A549 treated with dexamethasone at 1 μM for 4 hours (cell line): ENCODE data around the gene USF1. TPM values are rescaled to one million over a fixed set of nuclear protein-coding genes. Genes with fewer than 3 reads are reported as not detected.

Source experiments
- total RNA-seq: library from RNA; stranded (reverse); fragments of 200-300 nt; extraction: Qiagen RNA extraction; gene quantifications from 5 replicates; pipeline ENCODE4 v1.2.3, GENCODE V29; 2022

The USF1 gene, protein sequence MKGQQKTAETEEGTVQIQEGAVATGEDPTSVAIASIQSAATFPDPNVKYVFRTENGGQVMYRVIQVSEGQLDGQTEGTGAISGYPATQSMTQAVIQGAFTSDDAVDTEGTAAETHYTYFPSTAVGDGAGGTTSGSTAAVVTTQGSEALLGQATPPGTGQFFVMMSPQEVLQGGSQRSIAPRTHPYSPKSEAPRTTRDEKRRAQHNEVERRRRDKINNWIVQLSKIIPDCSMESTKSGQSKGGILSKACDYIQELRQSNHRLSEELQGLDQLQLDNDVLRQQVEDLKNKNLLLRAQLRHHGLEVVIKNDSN
- 46.5 to 54.5 TPM (median 50.7 TPM) in 5 replicates for total RNA-seq

GRCh38 chr1:161045736-161046604, at the start of gene USF1:
USF1 (minus strand) TSS chr1:161045977; CDS start chr1:161043275, 2,702 bp downstream.

GRCh38 chr1:161089251-161089924, 43.6 kb upstream of the USF1 start, which contains the start of gene NECTIN4:
NECTIN4 (minus strand) TSS chr1:161089558; CDS start chr1:161089296, 262 bp downstream.

DNA sequence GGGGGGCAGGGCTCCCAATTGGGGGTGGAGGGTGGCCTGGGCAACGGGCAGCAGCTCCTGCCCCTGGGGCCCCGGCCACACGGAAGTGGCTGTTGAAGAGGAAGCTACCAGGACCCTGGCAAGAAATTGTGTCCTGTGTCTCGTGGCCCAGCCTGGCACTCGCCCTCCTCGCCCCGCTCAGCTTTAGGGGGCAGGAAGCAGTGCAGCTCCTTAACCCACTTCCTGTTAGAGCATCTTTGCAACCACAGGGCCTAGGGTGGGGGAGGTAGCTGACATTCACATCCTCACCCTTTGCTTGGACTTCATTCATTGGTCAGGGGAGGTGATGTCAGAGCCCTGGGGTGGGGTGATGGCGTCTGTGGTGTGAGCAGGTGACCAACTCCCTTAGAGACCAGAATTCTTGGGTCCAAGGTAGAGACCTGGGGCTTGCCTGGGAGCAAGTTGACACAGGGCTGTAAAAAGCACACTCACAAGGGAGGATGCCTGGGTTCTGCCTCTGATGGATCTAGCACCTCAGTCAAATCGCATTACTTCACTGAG, 24.0 kb upstream of the USF1 start, which contains the start of gene ARHGAP30:
TSS of gene ARHGAP30 (minus strand) at position 161 of the 540 bp plus-strand sequence. CDS start 267 bp downstream, outside the sequence.

DNA sequence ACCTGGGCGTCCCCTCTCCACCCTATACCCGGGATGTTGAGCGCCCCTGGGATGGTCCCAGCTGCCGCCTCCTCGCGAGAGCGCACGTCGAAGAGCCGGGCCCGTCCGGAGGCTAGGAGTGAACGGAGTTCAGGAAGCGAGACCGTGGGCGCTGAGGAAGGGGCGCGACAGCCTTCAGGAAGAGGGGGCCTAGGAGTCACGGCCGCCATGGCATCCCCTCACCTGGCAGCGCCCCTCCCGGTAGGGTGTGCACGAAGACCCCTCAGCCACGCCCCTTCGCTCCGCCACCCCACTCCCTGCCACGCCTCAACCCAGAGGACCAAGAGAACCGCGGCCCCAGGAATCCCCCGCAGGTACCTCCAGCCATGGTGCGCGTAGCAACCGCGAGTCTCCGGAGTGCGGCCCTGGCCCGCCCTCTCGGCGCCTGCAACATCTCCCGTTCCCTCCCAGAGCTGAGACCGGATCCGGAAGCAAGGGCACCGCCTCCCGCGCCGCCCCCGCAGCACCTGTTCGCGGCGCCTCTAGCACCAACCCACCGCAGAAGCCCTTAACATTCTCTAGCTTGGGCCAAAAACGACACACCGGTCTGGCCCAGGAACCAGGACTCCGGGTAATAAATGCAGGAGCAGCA, 7.1 kb downstream of the USF1 start, which contains the start of gene TSTD1:
TSS of gene TSTD1 (minus strand) at position 442 of the 631 bp plus-strand sequence. CDS start at position 367, 75 bp downstream.

GRCh38 chr1:161020509-161021164, 25.1 kb downstream of the USF1 start, which contains the start of gene F11R:
F11R (minus strand) TSS chr1:161021152; CDS start chr1:161021073, 79 bp downstream.

Other genes with a start within 250 kb of the USF1 start
- gene LY9, start 249.8 kb downstream of the USF1 start, total RNA-seq = 0.07 to 0.16 TPM (median 0.12 TPM) in 4 of 5 replicates, not detected in the other
- gene CD244, start 183.1 kb downstream of the USF1 start, total RNA-seq = not detected in 5 replicates
- gene ITLN1, start 160.8 kb downstream of the USF1 start, total RNA-seq = not detected in 5 replicates
- 0.66 to 1.1 TPM (median 0.82 TPM) in 5 replicates for gene ITLN2, start 91.2 kb downstream of the USF1 start, total RNA-seq
- 58.5 to 82.8 TPM (median 74.8 TPM) in 5 replicates for gene F11R, start 24.8 kb downstream of the USF1 start, total RNA-seq
- gene TSTD1, start 7.0 kb downstream of the USF1 start, total RNA-seq = 0.17 to 0.32 TPM (median 0.24 TPM) in 3 of 5 replicates, not detected in the others
- gene ARHGAP30, start 23.9 kb upstream of the USF1 start, total RNA-seq = 0.06 to 0.15 TPM (median 0.14 TPM) in 5 replicates
- gene NECTIN4, start 43.6 kb upstream of the USF1 start, total RNA-seq = 1.6 to 3.5 TPM (median 2.2 TPM) in 5 replicates
- 1.5 to 2.1 TPM (median 1.6 TPM) in 5 replicates for gene KLHDC9, start 52.4 kb upstream of the USF1 start, total RNA-seq
- gene PFDN2, start 72.1 kb upstream of the USF1 start, total RNA-seq = 97.6 to 118 TPM (median 102 TPM) in 5 replicates
- 27.5 to 32.9 TPM (median 31.8 TPM) in 5 replicates for gene NIT1, start 72.1 kb upstream of the USF1 start, total RNA-seq
- gene DEDD, start 86.7 kb upstream of the USF1 start, total RNA-seq = 27.0 to 38.1 TPM (median 34.9 TPM) in 5 replicates
- 89.0 to 149 TPM (median 91.5 TPM) in 5 replicates for gene UFC1, start 108.0 kb upstream of the USF1 start, total RNA-seq
- gene USP21, start 113.5 kb upstream of the USF1 start, total RNA-seq = 14.8 to 21.6 TPM (median 20.7 TPM) in 5 replicates
- 10.8 to 16.0 TPM (median 13.4 TPM) in 5 replicates for gene PPOX, start 120.4 kb upstream of the USF1 start, total RNA-seq
- 20.3 to 26.3 TPM (median 25.3 TPM) in 5 replicates for gene B4GALT3, start 131.5 kb upstream of the USF1 start, total RNA-seq
- gene ADAMTS4, start 153.1 kb upstream of the USF1 start, total RNA-seq = 0.01 TPM in 3 of 5 replicates, not detected in the others
- 80.5 to 103 TPM (median 82.4 TPM) in 5 replicates for gene NDUFS2, start 156.4 kb upstream of the USF1 start, total RNA-seq
- 0.23 to 0.34 TPM (median 0.25 TPM) in 3 of 5 replicates, not detected in the others for gene FCER1G, start 169.3 kb upstream of the USF1 start, total RNA-seq
- gene APOA2, start 177.7 kb upstream of the USF1 start, total RNA-seq = not detected in 5 replicates
- gene TOMM40L, start 180.1 kb upstream of the USF1 start, total RNA-seq = 9.3 to 11.1 TPM (median 11.0 TPM) in 5 replicates
- not detected in 5 replicates for gene NR1I3, start 192.2 kb upstream of the USF1 start, total RNA-seq
- 0.07 to 0.12 TPM (median 0.09 TPM) in 3 of 5 replicates, not detected in the others for gene PCP4L1, start 212.8 kb upstream of the USF1 start, total RNA-seq